Measurements from ENCODE around the gene ATXN10.
A peak's percentile ranks its signal among the peaks of the same experiment; 100 is the strongest.
"Not testable (repeated sequence)": the region's sequence is repeated elsewhere in the genome, so short reads cannot be mapped to it uniquely, and the experiment has no call there.

The ATXN10 gene

DNA sequence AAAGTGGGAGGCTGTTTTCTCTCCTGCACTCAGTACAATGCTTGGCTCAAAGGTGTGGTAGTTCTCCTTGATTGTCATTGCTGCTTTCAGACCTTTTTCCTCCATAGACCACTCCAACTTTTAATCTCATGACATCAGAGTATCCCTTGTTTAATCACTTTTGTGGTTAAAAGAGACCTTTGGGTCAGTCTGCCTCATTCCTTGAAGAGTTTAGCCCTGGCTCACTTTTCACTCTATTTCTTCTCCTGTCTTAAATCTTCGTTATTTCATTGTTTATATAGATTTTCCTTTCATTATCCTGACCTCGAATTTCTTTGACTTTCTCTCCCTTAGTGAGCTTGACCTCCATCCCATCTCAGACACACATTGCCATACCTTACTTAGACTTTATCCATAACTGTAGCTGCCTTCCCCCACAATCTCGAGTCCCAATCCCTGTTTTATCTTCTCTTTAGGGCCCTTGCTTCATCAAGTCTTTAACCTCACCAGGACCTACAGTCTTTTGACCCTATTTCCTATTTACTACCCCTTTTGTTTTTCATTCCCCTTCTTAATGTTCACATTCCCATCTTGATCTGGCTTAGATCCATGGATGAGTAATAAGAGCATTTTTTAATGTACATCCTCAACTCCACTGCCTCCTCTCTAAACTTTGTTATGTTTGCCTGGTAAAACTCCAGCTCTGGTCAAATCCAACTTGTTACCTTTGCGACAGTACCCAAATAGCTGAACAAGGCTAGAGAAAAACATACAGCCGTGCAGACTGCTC, 9.5 kb downstream of the ATXN10 start:
- DNase-seq (ENCODE audit: low read depth): no peak
- H3K4me3 ChIP-seq (ENCODE audit: low read depth, low read length): no peak overlapping the region
- TF ChIP-seq POLR2A (IDR thresholded peaks at IDR 0.05; ENCODE audit: extremely low read depth, insufficient read length): no peak
- TF ChIP-seq, protein P1, sequence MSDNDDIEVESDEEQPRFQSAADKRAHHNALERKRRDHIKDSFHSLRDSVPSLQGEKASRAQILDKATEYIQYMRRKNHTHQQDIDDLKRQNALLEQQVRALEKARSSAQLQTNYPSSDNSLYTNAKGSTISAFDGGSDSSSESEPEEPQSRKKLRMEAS (IDR thresholded peaks at IDR 0.05; ENCODE audit: low read depth, low read length): no peak
- no peak for TF ChIP-seq CTCF (IDR thresholded peaks at IDR 0.05; ENCODE audit: low read depth, low read length)
- no peak for TF ChIP-seq MYC (IDR thresholded peaks at IDR 0.05; ENCODE audit: low read depth, low read length)

DNA sequence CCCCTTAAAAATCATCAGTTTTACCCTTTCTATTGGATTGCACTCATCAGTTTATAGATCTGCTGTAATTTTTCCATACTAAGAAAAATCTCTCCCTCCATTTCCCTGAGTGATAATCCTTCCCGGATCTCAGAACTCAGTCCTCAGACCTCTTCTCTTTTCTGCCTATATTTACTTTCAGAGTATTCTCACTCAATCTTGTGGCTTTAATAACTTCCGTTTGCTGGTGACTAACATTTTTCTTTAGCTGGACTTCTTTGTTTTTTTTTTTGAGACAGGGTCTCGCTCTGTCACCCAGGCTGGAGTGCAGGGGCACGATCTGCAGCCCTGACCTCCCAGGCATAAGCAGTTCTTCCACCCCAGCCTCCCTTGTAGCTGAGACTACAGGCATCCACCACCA, 10.4 kb downstream of the ATXN10 start:
- DNase-seq (ENCODE audit: low read depth): peak; percentile 40
- H3K4me3 ChIP-seq (ENCODE audit: low read depth, low read length): no peak overlapping the region
- TF ChIP-seq, protein P1 (IDR thresholded peaks at IDR 0.05; ENCODE audit: low read depth, low read length): no peak
- TF ChIP-seq POLR2A (IDR thresholded peaks at IDR 0.05; ENCODE audit: extremely low read depth, insufficient read length): no peak
- no peak for TF ChIP-seq CTCF (IDR thresholded peaks at IDR 0.05; ENCODE audit: low read depth, low read length)
- no peak for TF ChIP-seq MYC (IDR thresholded peaks at IDR 0.05; ENCODE audit: low read depth, low read length)

DNA sequence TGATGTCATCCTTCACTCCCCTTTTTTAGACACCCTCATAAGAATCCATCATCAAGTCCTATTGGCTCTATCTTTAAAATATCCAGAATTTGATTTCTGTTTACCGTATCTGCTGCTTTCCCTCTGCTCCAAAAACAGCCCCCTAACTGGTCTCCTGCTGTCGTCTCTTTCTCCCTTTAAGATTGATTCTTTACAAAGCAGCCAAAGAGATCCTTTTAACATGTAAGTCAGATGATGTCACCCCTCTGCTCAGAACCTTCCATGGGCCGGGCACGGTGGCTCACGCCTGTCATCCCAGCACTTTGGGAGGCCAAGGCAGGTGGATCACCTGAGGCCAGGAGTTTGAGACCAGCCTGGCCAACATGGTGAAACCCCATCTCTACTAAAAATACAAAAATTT, 11.1 kb downstream of the ATXN10 start:
- not testable (repeated sequence) for H3K4me3 ChIP-seq (ENCODE audit: low read depth, low read length); DNase-seq (ENCODE audit: low read depth)

DNA sequence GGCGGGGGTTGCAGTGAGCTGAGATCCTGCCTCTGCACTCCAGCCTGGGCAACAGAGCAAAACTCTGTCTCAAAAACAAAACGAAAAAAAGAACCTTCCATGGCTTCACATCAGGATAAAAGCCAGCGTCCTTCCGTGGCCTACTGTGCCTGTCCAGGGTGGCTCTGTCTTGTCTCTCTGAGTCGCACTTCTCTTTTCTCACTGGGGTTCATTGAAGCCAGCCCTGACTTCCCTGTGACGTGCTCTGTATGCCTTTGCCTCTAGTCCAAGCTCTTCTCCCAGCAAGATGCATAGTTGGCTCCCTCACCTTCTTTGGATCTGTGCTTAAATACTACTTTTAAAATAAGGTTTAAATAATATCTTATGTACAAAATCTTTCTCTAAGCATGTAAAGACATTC, 11.6 kb downstream of the ATXN10 start:
- peak; percentile 76 for DNase-seq (ENCODE audit: low read depth)
- TF ChIP-seq, protein P1 (IDR thresholded peaks at IDR 0.05; ENCODE audit: low read depth, low read length): no peak
- TF ChIP-seq MYC (IDR thresholded peaks at IDR 0.05; ENCODE audit: low read depth, low read length): no peak
- no peak for TF ChIP-seq POLR2A (IDR thresholded peaks at IDR 0.05; ENCODE audit: extremely low read depth, insufficient read length)
- TF ChIP-seq CTCF (IDR thresholded peaks at IDR 0.05; ENCODE audit: low read depth, low read length): no peak
- no peak overlapping the region for H3K4me3 ChIP-seq (ENCODE audit: low read depth, low read length)

DNA sequence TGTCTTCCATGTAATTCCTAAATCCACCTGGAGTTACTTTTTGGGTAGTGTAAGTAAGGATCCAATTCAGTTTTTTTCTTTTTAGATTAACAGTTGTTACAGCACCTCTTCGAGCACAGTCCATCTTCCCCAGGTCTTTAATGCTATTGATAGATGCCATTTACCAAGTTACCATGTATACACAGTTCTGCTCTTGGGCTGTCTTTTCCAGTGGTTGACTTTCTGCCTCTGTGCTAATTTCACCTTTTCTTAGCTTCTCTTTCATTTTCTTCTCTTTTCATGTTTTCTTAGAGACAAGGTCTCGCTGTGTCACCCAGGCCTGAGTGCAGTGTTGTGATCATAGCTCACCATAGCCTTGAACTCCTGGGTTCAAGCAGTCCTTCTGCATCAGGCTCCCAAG, 12.0 kb downstream of the ATXN10 start:
- TF ChIP-seq, protein P1 (IDR thresholded peaks at IDR 0.05; ENCODE audit: low read depth, low read length): no peak
- no peak for TF ChIP-seq CTCF (IDR thresholded peaks at IDR 0.05; ENCODE audit: low read depth, low read length)
- no peak for TF ChIP-seq MYC (IDR thresholded peaks at IDR 0.05; ENCODE audit: low read depth, low read length)
- H3K4me3 ChIP-seq (ENCODE audit: low read depth, low read length): no peak overlapping the region
- no peak for DNase-seq (ENCODE audit: low read depth)

DNA sequence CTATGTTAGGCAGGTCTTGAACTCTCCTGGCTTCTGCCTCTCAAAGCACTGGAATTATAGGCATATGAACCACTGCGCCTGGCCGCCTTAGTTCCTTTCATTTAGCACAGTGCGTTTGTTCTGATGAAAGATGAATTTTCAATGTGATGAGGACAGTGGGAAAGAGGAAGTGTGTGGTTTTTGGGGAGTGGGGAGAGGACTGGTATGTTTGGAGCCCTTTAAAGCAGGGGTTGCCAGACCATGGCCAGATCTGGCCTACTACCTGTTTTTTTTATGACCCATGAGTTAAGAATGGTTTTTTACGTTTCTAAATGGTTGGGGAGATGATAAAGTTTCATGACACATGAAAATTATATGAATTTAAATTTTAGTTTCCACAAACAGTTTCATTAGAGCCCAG, 12.5 kb downstream of the ATXN10 start:
- TF ChIP-seq, protein P1 (IDR thresholded peaks at IDR 0.05; ENCODE audit: low read depth, low read length): no peak
- TF ChIP-seq POLR2A (IDR thresholded peaks at IDR 0.05; ENCODE audit: extremely low read depth, insufficient read length): no peak
- no peak for TF ChIP-seq CTCF (IDR thresholded peaks at IDR 0.05; ENCODE audit: low read depth, low read length)
- TF ChIP-seq MYC (IDR thresholded peaks at IDR 0.05; ENCODE audit: low read depth, low read length): no peak
- no peak overlapping the region for H3K4me3 ChIP-seq (ENCODE audit: low read depth, low read length)

More for the DNA sequence above, 12.5 kb downstream of the ATXN10 start:
- DNase-seq (ENCODE audit: low read depth): peak; percentile 92

Data from NB4 (cell line).